ENCODE measurements around the gene MAP7D3. TPM values are rescaled to one million over a fixed set of nuclear protein-coding genes. Genes with fewer than 3 reads are reported as not detected.
"Not testable (repeated sequence)": the region's sequence is repeated elsewhere in the genome, so short reads cannot be mapped to it uniquely, and the experiment has no call there.

Gene MAP7D3
- total RNA-seq, 1 experiment from 2014 or later, result 15.0 TPM

GRCh38 chrX:136168929-136169735 is 82.1 kb downstream of the MAP7D3 start:
- intact Hi-C loops (cut with micrococcal nuclease), result loop anchor here (10.0 kb wide), 2 partner anchors 96 to 526 kb away; no protein-coding TSS in a partner anchor
- H3K36me3 ChIP-seq (ENCODE audit: control insufficient read depth in 1 of 2, insufficient read depth in 2 of 2, low read length in 2 of 2), result no peaks in the 10 kb centered on the region
- H4K20me1 ChIP-seq (ENCODE audit: insufficient read depth), result no peaks in the 10 kb centered on the region
- no peaks in the 10 kb centered on the region for H3K27me3 ChIP-seq (ENCODE audit: insufficient read depth, low read length)
- ChIA-PET POLR2A (no interaction called here), CTCF (no interaction called here), RAD21 (ENCODE audit: low non-redundant PET in 1 of 2, low total read pairs in 2 of 2, uncharacterized antibody in 2 of 2, unreplicated experiment in 2 of 2) (no interaction called here)
- no peak overlapping the region for H3K9ac ChIP-seq (ENCODE audit: low read length)
- H3K27ac ChIP-seq (ENCODE audit: low read depth, low read length), result no peak overlapping the region
- BruUV-seq (replicated peaks), result no TSS peak
- no peaks in the 10 kb centered on the region for H3K9me2 ChIP-seq (ENCODE audit: insufficient read depth)
- no peak overlapping the region for H3K4me3 ChIP-seq (replicated peaks in 1 of 2; ENCODE audit: low read depth in 1 of 2, low read length in 2 of 2)
- DNase-seq (ENCODE audit: low read depth, low spot score) (no peak), ATAC-seq (no peak)
- no peak overlapping the region for H2AFZ ChIP-seq (ENCODE audit: low read depth, low read length, poor library complexity, severe bottlenecking)
- TF ChIP-seq CEBPB (IDR thresholded peaks at IDR 0.05; ENCODE audit: low read depth), result no peak
- no peak for TF ChIP-seq RAD21 (IDR thresholded peaks at IDR 0.05; ENCODE audit: low read depth)
- no peak for TF ChIP-seq MAX (IDR thresholded peaks at IDR 0.05)
- TF ChIP-seq CTCF (IDR thresholded peaks at IDR 0.05 in 2 of 3, conservative IDR thresholded peaks at IDR 0.05 in 1 of 3; ENCODE audit: borderline replicate concordance in 1 of 3, insufficient read depth in 1 of 3, low read depth in 2 of 3, low read length in 2 of 3), result no peak
- no peak for TF ChIP-seq SIN3A (IDR thresholded peaks at IDR 0.05; ENCODE audit: low read depth)
- no peak for TF ChIP-seq EZH2phosphoT487 (IDR thresholded peaks at IDR 0.05; ENCODE audit: borderline replicate concordance)
- H3K4me1 ChIP-seq (ENCODE audit: control insufficient read depth in 1 of 2, insufficient read depth in 2 of 2, low read length in 2 of 2), result peaks cover 0 to 12% of the 10 kb centered on the region in 2 experiments; a peak in 1 of 4 replicates
- H3K4me2 ChIP-seq (ENCODE audit: low read length), result no peak overlapping the region
- no peaks in the 10 kb centered on the region for H3K79me2 ChIP-seq (ENCODE audit: insufficient read depth, low read length)
- H3K9me3 ChIP-seq (ENCODE audit: control insufficient read depth in 1 of 2, insufficient read depth in 1 of 2, low read depth in 1 of 2, low read length in 2 of 2), result no peaks in the 10 kb centered on the region

- BruUV-seq (replicated peaks); RAD21 ChIA-PET (ENCODE audit: low non-redundant PET in 1 of 2, low total read pairs in 2 of 2, uncharacterized antibody in 2 of 2, unreplicated experiment in 2 of 2); H3K36me3 ChIP-seq (ENCODE audit: control insufficient read depth in 1 of 2, insufficient read depth in 2 of 2, low read length in 2 of 2); H4K20me1 ChIP-seq (ENCODE audit: insufficient read depth); H3K79me2 ChIP-seq (ENCODE audit: insufficient read depth, low read length); H3K9ac ChIP-seq (ENCODE audit: low read length); ATAC-seq; H3K27me3 ChIP-seq (ENCODE audit: insufficient read depth, low read length); H3K4me2 ChIP-seq (ENCODE audit: low read length); DNase-seq (ENCODE audit: low read depth, low spot score); H3K9me3 ChIP-seq (ENCODE audit: control insufficient read depth in 1 of 2, insufficient read depth in 1 of 2, low read depth in 1 of 2, low read length in 2 of 2); H3K27ac ChIP-seq (ENCODE audit: low read depth, low read length); POLR2A ChIA-PET; H2AFZ ChIP-seq (ENCODE audit: low read depth, low read length, poor library complexity, severe bottlenecking); H3K4me3 ChIP-seq (replicated peaks in 1 of 2; ENCODE audit: low read depth in 1 of 2, low read length in 2 of 2); CTCF ChIA-PET; H3K9me2 ChIP-seq (ENCODE audit: insufficient read depth): not testable (repeated sequence)
- peaks cover 0 to 15% of the 10 kb centered on the region in 2 experiments; a peak in 1 of 4 replicates for H3K4me1 ChIP-seq (ENCODE audit: control insufficient read depth in 1 of 2, insufficient read depth in 2 of 2, low read length in 2 of 2)
- intact Hi-C loops (cut with micrococcal nuclease), result loop anchor here (10.0 kb wide), 2 partner anchors 97 to 527 kb away; no protein-coding TSS in a partner anchor
These were observed 83.2 kb downstream of the MAP7D3 start for GRCh38 chrX:136167989-136168388.

Measured in HCT116 (cell line).